ENCODE measurements around the gene SLC17A8.
"Not testable (repeated sequence)": the region's sequence is repeated elsewhere in the genome, so short reads cannot be mapped to it uniquely, and the experiment has no call there.

The SLC17A8 gene

DNA sequence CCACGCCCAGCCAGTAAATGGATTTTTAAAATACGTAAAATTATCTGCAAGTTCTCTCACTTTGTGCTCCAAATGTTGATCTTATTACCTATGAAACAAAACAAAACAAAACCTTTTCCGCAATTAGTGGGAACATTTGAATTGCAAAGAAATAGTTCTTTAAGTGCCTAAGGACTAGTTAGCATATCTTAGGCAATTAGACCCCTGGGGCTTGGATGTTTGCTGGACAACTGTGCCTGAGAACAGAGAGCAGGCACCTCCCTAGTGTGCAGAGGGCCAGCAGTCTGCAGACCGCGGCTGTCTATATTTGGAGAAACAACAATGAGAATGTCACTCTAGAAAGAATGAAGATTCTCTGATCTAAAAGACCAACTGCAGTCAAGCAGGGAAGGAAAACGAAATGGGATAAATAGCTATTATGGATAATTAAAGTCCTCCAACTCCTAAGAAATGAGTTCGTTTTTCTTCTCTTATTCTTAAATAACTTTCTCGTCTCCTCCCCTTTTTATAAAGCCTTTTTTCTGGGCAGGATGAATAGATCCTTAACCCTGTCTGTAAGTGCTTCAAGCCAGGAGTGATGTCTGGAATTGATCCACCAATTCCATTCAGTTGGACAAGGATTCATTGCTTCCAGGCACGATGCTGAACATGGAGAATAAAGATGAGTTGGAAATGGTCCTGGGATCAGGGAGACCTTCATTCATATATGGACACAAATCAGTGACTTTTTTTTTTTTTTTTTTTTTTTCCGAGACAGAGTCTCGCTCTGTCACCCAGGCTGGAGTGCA lies 16.2 kb downstream of the SLC17A8 start:
- DNase-seq = no peak

DNA sequence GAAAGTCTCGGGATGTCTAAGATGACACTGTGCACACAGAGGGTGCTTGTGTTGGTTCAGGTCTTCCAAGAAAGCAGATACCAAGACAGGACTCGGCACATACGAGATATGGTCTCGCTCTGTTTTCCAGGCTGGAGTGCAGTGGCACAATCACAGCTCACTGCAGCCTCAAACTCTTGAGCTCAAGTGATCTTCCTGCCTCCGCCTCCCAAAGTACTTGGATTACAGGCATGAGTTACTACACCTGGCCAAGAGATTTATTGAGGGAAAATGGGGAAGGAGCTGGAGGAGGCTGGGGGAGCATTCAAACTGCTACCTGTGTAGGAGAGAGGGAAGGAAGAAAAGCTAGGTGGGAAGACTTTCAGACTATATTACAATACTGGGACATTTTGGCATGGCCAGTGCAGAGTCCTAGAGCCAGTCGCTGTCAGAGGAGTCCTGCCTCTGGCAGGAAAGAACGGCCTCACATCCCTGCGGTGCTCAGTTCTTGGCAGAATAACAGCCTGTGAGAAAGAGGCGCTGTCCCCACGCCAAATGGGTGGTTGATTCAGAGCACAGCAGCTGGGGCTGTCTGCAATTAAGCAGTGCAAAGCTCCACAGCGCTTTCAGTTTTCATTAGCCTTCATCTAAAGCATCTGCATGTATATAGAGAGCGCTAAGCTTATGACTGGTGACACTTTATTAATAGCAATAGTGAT lies 18.3 kb downstream of the SLC17A8 start:
- DNase-seq = peak; percentile 60

DNA sequence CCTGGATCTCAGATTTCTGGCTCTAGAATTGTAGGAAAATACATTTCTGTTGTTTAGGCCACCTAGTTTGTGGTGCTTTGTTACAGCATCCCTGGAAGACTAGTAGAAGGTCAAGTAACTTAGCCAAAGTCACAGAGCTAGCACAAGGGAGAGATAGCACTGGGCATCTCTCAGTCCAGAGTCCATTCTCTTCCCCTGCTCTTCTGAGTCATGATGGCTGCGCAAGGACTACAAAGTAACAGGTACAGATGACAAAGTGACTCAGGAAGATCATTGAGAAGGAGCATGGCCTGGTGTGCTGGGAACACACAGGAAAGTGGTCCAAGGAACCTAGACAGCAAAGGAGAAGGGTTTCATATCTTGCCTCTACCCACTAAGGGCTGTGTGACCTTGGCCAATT lies 19.3 kb downstream of the SLC17A8 start:
- no peak for DNase-seq

DNA sequence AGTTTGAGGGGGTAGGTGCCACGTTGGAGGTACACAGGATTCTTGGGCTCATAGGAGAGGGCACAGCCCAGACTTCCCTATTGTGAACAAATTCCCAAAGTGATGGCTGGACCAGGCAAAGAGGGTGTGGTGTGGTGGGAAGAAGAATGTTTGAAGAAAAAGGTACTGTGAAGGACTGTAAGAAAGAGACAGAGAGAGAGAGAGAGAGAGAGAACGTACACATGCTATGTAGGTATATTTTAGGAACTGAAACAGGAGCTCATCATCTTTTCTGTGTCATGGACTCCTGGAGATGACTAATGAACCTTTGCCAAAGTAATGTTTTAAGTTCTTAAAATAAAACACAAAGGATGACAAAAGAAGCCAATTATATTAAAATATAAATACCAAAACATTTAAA lies 24.5 kb downstream of the SLC17A8 start:
- DNase-seq = no peak

DNA sequence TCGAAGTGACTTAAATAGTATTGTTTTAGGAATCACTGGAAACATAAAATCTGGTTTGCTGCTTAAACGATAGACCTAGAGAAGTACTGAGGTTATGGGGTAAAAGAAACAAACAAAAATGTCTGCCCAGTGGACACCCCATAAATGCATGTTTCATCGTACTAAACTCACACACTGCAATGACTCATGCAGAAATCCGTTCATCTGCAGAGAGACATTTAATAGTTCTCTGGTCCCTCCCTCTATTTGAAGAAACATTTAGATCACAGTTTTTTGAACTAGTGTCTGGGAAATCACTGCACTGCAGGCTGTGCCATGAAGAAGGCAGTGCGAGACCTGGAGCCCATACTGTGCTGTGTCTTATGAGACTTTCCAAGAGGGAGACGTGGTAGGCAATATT lies 25.5 kb downstream of the SLC17A8 start:
- no peak for DNase-seq

DNA sequence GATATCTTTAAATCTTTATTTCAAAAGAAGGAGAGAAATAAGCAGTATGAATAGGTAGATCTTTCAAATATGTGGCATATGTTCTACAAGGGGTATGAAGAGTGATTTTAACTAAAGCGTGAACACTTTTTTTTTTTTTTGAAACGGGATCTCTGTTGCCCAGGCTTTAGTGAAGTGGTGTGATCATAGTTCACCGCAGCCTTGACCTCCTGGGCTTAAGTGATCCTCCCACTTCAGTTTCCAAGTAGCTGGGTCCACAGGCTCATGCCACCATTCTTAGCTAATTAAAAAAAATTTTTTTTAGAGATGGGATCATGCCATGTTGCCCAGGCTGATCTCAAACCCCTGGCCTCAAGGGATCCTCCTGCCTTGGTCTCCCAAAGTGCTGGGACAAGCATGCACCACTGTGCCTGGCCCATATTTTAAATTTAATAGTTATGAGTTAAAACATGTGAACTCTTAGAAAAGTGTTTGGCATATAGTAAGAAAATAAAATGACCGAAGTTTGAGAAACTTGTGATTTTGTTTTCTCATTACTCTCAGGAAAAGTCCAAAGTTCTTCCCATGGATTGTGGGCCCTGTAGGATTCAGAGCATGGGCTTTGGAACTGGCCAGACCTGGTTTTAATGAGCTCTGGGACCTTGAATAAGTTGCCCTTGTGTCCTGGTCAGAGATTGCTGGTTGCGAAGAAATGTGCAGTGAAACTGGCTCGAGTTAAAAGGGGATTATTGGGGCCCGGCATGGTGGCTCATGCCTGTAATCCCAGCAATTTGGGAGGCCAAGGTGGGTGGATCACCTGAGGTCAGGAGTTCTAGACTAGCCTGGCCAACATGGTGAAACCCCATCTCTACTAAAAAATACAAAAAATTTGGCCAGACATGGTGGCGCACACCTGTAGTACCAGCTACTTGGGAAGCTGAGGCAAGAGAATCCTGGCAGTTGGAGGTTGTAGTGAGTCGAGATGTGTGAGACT lies 27.0 kb downstream of the SLC17A8 start:
- no peak for DNase-seq

DNA sequence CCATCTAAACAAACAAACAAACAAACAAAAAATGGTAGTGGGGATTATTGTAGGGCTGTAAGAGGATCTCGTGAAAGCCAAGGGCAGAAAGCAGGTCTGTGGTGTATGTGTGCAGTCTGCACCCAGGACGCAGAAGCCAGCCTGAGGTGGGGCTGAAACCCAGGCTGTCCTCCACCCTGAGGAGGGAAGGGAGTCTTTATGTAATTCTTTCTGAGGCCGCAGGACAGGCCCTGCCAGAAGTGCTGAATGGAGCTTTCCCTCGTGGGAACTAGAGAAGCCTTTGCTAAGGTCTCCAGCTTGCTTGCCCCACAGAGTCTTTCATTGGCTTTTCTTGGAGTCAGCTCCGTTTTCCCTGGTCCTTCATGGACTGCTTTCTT lies 27.7 kb downstream of the SLC17A8 start:
- DNase-seq = no peak

DNA sequence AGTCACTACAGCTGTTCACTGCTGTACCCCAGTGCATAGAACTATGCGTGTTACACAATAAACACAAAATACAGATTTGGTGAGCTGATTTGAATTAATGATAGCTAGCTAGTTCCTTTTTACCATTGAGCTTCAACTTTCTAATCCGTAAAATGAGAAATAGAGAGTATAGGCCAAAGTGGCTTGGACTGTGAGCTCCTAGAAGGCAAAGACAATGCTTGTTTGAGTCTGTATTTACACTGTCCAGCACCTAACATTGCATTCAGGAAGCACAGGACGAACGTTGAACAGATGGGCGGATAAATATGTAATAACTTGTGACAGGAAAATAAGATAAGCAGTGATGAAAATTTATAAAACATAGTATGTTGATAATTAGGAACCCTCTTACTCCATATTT lies 31.5 kb downstream of the SLC17A8 start:
- no peak for DNase-seq

DNA sequence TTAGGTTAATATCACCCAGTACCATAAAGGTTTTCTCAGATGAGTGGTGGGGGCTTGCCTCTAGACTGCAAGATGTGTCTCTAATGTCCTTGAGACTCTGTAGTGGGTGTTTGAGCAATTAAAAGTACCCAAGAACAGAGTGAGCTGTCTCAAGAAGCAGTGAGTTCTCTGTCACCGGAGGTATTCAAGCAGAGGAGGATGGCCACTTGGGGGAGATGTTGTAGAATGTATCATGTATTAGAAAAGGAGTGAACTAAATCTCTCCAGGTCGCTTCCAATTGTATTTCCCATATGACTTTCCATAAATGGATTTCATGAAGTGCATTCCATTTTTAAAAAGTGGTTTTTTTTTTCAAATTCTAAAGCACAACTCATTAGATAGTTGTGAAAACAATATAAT lies 35.0 kb downstream of the SLC17A8 start:
- DNase-seq = no peak

DNA sequence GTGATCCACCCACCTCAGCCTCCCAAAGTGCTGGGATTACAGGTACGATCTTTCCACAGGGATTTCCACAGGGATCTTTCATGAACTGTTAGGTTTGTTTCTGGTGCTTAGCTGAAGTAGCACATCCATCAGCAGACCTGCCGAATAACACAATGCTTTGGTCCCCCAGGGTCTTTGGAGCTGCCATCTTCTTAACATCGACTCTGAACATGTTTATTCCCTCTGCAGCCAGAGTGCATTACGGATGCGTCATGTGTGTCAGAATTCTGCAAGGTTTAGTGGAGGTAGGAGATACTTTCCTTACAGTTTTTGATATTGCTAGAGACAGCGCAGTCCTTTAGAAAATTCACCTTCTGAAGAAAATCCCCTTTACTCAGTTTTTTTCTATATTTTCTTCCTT lies 36.3 kb downstream of the SLC17A8 start:
- no peak for DNase-seq

DNA sequence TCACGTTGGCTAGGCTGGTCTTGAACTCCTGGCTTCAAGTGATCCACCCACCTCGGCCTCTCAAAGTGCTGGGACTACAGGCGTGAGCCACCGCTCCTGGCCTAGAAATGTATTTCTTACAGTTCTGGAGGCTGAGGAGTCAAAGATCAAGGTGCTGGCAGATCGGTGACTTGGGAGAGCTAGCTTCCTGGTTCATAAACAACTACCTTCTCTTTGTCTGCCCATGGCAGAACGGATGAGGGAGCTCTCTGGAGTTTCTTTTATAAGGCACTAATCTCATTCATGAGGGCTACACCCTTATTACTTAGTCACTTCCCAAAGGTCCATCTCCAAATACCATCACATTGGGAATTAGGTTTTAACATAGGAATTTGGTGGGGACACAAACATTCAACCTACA lies 38.9 kb downstream of the SLC17A8 start:
- no peak for DNase-seq

DNA sequence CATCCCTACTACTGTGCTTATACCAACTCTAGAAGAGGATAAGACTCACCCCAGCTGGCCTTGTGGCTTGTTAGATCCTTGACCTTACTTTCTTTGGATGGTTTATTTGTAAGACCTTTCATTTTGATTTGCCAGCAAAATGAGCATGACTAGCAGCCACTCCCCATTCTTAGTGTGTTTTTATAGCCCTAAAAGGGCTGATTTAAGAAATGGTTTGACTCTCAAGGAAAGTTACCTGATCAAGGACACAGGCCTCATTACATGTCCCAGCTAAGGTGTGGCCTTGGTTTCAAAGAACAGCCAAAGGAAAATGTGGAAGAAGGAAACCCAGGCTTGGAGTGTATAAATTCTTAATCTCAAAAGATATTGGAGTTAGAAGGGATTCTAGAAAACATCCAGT lies 41.4 kb downstream of the SLC17A8 start:
- no peak for DNase-seq

DNA sequence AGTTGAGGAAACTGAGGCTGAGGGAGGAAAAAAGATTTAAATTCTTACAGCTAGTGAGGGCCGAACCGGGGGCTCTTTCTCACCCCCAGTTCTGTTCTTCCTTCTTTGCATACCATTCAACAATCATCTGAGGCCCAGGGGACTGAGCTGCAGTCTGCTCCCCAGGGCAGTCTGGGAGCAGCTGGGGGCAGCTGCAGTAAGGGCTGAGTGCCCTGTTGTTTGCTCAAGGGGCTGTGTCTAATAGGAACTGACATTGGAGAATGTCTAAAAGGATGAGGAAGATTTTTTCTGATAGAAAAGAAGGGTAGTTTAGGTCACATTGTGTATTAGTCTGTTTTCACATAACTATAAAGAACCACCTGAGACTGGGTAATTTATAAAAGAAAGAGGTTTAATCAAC lies 42.2 kb downstream of the SLC17A8 start:
- no peak for DNase-seq

DNA sequence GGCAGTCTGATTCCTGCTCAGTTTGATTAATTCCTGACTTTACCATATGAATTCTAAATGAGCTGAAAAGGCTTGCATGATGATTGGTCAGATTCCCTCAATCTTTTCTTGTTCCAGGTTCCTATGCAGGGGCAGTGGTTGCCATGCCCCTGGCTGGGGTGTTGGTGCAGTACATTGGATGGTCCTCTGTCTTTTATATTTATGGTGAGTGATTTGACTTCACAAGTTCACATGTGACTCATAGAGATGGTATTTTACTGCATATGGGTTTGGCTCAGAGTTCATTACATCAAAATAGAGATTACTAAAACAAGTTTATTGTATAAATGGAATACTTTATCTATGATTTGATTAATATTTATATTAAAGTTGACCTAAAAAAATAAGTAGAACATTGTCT lies 44.8 kb downstream of the SLC17A8 start:
- no peak for DNase-seq

DNA sequence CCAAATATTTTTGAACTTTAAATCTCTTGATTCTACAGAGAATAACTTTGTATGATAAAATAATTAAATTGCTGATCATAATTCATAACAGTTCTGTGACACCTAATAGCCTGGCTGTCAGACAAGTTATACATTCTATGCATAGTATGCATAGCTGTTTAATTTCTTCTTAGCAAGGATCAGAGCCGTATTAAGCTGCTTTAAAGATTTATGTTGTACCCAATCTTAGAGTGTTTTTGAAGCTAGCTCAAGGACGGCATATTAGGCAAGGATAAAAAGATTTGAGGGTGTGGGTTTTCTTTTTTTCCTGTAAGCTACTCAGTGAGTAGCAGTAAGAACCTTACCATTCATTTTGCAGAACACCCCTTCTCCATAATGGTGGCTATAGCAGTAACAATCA lies 45.9 kb downstream of the SLC17A8 start:
- DNase-seq = no peak

DNA sequence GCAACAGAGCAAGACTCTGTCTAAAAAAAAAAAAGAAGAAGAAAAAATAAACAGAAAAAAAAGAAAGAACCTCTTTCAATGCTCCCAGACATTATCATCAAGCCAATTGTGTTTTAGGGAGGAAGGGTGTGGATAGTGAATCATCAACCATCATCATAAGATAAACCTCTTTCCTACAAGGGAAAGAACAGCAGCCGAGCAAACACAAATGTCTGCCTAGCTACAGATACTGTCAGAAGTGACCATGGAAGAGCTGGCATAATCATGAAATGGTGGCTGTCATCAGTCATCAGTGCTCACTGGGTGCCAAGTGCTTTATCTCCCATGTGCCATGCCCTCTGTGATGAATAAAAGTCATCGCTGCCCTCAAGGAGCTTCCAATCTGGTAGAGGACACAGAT lies 46.6 kb downstream of the SLC17A8 start:
- DNase-seq = no peak

DNA sequence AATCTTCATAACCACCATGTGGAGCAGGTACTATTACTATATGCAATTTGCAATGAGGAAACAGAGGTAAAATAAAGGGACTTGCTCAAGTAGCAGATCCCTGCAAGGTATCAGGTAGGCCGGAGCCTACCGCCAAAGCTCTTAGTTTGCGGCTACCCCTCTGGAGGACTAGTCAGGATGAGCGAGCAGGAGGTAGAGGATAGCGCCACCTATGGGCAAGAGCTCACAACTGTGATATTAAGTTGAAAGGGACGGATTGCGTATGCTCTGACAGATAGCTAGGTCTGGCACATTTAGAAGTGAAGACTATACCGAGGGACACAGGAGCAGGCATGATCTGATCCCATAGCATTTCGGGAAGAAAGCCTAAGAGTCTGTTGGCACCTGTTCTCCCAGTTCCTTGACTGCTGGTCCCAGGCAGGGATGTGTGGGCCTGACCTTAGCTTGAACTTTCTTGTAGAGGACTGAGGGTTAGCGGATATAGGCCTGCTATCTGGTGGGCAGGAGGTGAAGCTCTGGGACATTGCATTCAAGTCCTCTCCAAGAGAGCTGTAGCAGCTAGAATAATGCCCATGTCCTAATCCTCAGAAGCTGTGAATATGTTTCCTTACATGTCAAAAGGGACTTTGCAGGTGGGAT lies 48.0 kb downstream of the SLC17A8 start:
- DNase-seq = no peak

DNA sequence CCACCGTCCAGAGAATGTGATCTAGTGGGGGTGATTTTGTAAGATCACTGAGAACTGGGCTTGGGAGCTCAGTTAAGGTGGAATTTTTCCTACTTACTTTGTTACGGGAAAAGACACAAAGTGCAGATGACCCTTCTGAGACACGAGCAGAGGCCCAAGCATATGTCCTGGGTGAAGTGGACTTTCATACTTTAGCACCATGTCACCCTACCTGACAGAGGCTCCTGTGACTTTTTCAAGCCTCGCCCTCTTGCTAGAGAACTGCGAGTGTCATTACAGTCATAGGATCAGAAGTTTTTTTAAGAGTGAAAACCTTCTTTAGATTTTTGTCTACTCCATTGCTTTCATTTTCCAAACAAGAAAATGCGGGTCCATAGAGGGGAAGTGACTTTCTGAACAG lies 56.1 kb downstream of the SLC17A8 start:
- no peak for DNase-seq

DNA sequence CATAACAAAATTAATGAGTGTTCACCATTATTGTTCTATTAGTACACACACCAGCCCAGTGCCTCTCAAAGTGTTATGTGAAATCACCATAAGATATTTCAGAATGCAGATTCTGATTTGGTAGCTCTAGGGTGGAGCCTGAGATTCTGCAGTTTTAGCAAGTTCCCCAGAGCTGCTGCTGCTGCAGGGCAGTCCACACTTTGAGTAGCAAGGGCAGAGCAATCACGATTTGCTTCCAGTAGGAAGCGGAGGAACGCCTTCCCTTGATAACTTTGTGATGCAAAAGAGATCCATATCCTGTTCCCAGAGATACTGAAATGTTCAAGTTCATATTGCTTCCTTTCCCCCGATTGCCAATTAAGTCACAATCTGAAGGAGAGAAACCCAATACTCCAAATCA lies 57.9 kb downstream of the SLC17A8 start:
- DNase-seq = no peak

DNA sequence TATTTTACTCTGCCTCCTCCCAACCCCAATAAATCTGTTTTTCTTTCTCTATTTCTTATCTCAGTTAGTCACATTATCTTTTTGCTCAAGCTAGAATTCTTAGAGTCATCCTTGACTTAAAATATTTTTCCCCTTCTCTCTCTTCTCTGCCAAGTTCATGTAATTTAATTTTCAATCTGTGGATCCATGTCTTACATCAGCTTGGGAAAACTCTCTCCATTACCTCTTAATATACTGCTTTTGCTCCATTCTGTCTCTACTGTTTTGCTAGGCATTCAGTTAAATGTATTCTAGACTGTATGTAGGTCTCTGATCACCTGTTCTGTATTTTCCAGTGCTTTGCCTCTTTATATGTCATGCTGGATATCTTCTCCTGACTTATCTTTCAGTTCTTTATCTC lies 65.8 kb downstream of the SLC17A8 start:
- no peak for DNase-seq

DNA sequence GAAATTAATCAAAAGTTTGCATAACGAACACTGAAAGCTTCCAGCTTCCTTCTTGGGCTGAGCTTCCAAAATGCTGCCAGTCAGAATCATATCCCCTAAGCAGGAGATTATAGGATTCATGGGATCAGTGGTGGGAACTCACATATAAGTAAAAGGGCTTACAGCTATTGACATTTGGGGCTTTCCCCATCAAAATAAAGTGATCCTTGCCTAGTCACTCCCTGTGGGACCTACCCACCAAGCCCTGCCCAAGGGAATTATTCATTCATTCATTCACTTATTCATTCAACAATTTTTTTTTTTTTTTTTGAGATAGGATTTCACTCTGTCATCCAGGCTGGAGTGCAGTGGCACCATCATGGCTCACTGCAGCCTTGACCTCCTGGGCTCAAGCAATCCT lies 69.3 kb downstream of the SLC17A8 start:
- DNase-seq = no peak

DNA sequence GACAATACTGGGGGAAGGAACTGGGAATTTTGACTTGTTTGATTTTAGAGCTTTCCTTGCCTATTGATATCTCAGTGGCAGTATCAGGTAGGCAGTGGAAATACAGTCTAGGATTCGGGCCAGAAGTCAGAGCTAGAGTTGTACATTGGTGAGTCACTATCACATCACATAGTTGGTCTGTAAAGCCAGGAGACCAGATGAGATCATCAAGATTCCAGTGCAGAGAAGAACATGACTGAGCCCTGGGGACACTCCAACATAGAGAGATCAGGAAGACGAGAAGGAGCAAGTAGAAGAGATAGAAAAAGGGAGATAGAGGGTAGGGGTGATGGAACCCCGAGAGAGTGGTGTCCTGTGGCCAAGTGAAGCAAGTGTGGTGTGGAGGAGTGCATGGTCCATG lies 70.2 kb downstream of the SLC17A8 start:
- DNase-seq = no peak

DNA sequence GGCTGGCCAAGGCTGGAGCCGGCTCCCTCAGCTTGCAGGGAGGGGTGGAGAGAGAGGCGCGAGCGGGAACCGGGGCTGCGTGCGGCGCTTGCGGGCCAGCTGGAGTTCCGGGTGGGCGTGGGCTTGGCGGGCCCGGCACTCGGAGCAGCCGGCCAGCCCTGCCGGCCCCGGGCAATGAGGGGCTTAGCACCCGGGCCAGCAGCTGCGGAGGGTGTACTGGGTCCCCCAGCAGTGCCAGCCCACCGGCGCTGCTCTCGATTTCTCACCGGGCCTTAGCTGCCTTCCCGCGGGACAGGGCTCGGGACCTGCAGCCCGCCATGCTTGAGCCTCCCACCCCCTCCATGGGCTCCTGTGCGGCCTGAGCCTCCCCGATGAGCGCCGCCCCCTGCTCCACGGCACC lies 73.4 kb downstream of the SLC17A8 start:
- not testable (repeated sequence) for DNase-seq

All from NCI-H510A treated with DMSO at 0.1 percent for 48 hours (cell line).